GM12873 (cell line): ENCODE data around the gene PARP12.

Source experiments
- CTCF ChIP-seq: IDR thresholded peaks from 2 replicates; pipeline ENCODE4 v1.5.1; 2012; ENCODE audit warnings: low read depth, mild to moderate bottlenecking, moderate library complexity, low read length, control low read depth; ENCODE audit not compliant: insufficient read depth; ENCODE audit errors: missing control alignments

The PARP12 gene

GRCh38 chr7:139982927-139983920 lies 79.5 kb downstream of the PARP12 start:
- no peak for TF ChIP-seq CTCF

GRCh38 chr7:139981511-139981895 lies 81.2 kb downstream of the PARP12 start:
- TF ChIP-seq CTCF, result no peak

- no peak for TF ChIP-seq CTCF
Measured at GRCh38 chr7:139976838-139977656, 85.7 kb downstream of the PARP12 start.

- TF ChIP-seq CTCF, result no peak
Measured at GRCh38 chr7:139976055-139976837, 86.5 kb downstream of the PARP12 start.

GRCh38 chr7:139974179-139974811 lies 88.5 kb downstream of the PARP12 start:
- no peak for TF ChIP-seq CTCF
